ENCODE data around the gene UGT1A8.
"Not testable (repeated sequence)": the region's sequence is repeated elsewhere in the genome, so short reads cannot be mapped to it uniquely, and the experiment has no call there.

The UGT1A8 gene

GRCh38 chr2:233605680-233606079 lies 11.8 kb upstream of the UGT1A8 start:
- no peaks in the 10 kb centered on the region for H3K4me1 Mint-ChIP-seq (ENCODE audit: low read depth)
- H3K36me3 Mint-ChIP-seq, result peaks cover 3% of the 10 kb centered on the region
- no peak overlapping the region for H3K4me3 Mint-ChIP-seq
- H3K9me3 Mint-ChIP-seq (ENCODE audit: low read depth), result peaks cover 8% of the 10 kb centered on the region
- no peak overlapping the region for H3K27ac Mint-ChIP-seq
- H3K27me3 Mint-ChIP-seq, result peaks cover 6% of the 10 kb centered on the region

GRCh38 chr2:233611284-233611683 lies 6.1 kb upstream of the UGT1A8 start:
- Mint-ChIP-seq H3K4me1 (ENCODE audit: low read depth) (no peaks in the 10 kb centered on the region), H3K36me3 (no peaks in the 10 kb centered on the region), H3K9me3 (ENCODE audit: low read depth) (peaks cover 10% of the 10 kb centered on the region), H3K27me3 (peaks cover 6% of the 10 kb centered on the region), H3K27ac (no peak overlapping the region), H3K4me3 (no peak overlapping the region)

GRCh38 chr2:233620204-233620603 lies 2.8 kb downstream of the UGT1A8 start:
- Mint-ChIP-seq H3K4me3 (no peak overlapping the region), H3K9me3 (ENCODE audit: low read depth) (peaks cover 4% of the 10 kb centered on the region), H3K4me1 (ENCODE audit: low read depth) (no peaks in the 10 kb centered on the region), H3K27ac (no peak overlapping the region), H3K27me3 (peaks cover 15% of the 10 kb centered on the region), H3K36me3 (no peaks in the 10 kb centered on the region)

- H3K36me3 Mint-ChIP-seq; H3K4me1 Mint-ChIP-seq (ENCODE audit: low read depth); H3K27ac Mint-ChIP-seq; H3K9me3 Mint-ChIP-seq (ENCODE audit: low read depth); H3K4me3 Mint-ChIP-seq: not testable (repeated sequence)
- peaks cover 14% of the 10 kb centered on the region for H3K27me3 Mint-ChIP-seq
Measured at GRCh38 chr2:233621863-233622262, 4.4 kb downstream of the UGT1A8 start.

- peaks cover 12% of the 10 kb centered on the region for H3K27me3 Mint-ChIP-seq
- peaks cover 14% of the 10 kb centered on the region for H3K9me3 Mint-ChIP-seq (ENCODE audit: low read depth)
- H3K4me1 Mint-ChIP-seq (ENCODE audit: low read depth), result no peaks in the 10 kb centered on the region
- H3K36me3 Mint-ChIP-seq, result peaks cover 5% of the 10 kb centered on the region
- no peak overlapping the region for H3K4me3 Mint-ChIP-seq
- no peak overlapping the region for H3K27ac Mint-ChIP-seq
Measured at GRCh38 chr2:233627331-233628025, 10.0 kb downstream of the UGT1A8 start.

- H3K4me3 Mint-ChIP-seq; H3K9me3 Mint-ChIP-seq (ENCODE audit: low read depth); H3K36me3 Mint-ChIP-seq; H3K27ac Mint-ChIP-seq: not testable (repeated sequence)
- H3K4me1 Mint-ChIP-seq (ENCODE audit: low read depth), result peaks cover 11% of the 10 kb centered on the region
- H3K27me3 Mint-ChIP-seq, result peaks cover 13% of the 10 kb centered on the region
Measured at GRCh38 chr2:233636306-233636705, 18.9 kb downstream of the UGT1A8 start, which contains the start of gene UGT1A10. Gene UGT1A10 (plus strand): TSS chr2:233636448. CDS start chr2:233636523, 75 bp downstream.

GRCh38 chr2:233638836-233639235 lies 21.4 kb downstream of the UGT1A8 start:
- peaks cover 13% of the 10 kb centered on the region for H3K27me3 Mint-ChIP-seq
- H3K36me3 Mint-ChIP-seq, result peaks cover 2% of the 10 kb centered on the region
- H3K4me3 Mint-ChIP-seq, result no peak overlapping the region
- no peak overlapping the region for H3K27ac Mint-ChIP-seq
- peaks cover 11% of the 10 kb centered on the region for H3K4me1 Mint-ChIP-seq (ENCODE audit: low read depth)
- no peaks in the 10 kb centered on the region for H3K9me3 Mint-ChIP-seq (ENCODE audit: low read depth)

GRCh38 chr2:233639860-233640259 lies 22.4 kb downstream of the UGT1A8 start:
- Mint-ChIP-seq H3K4me1 (ENCODE audit: low read depth) (peaks cover 11% of the 10 kb centered on the region), H3K27ac (no peak overlapping the region), H3K27me3 (peaks cover 7% of the 10 kb centered on the region), H3K36me3 (peaks cover 2% of the 10 kb centered on the region), H3K4me3 (no peak overlapping the region), H3K9me3 (ENCODE audit: low read depth) (no peaks in the 10 kb centered on the region)

- H3K4me1 Mint-ChIP-seq (ENCODE audit: low read depth), result peaks cover 11% of the 10 kb centered on the region
- no peak overlapping the region for H3K27ac Mint-ChIP-seq
- H3K36me3 Mint-ChIP-seq, result peaks cover 10% of the 10 kb centered on the region
- no peak overlapping the region for H3K4me3 Mint-ChIP-seq
- peaks cover 6% of the 10 kb centered on the region for H3K9me3 Mint-ChIP-seq (ENCODE audit: low read depth)
- H3K27me3 Mint-ChIP-seq, result peaks cover 2% of the 10 kb centered on the region
Measured at GRCh38 chr2:233643128-233643527, 25.7 kb downstream of the UGT1A8 start.

- peaks cover 10% of the 10 kb centered on the region for H3K36me3 Mint-ChIP-seq
- H3K9me3 Mint-ChIP-seq (ENCODE audit: low read depth); H3K27ac Mint-ChIP-seq; H3K27me3 Mint-ChIP-seq; H3K4me1 Mint-ChIP-seq (ENCODE audit: low read depth); H3K4me3 Mint-ChIP-seq: not testable (repeated sequence)
Measured at GRCh38 chr2:233646033-233646432, 28.6 kb downstream of the UGT1A8 start.

GRCh38 chr2:233650981-233651380 lies 33.5 kb downstream of the UGT1A8 start:
- no peak overlapping the region for H3K27ac Mint-ChIP-seq
- no peak overlapping the region for H3K4me3 Mint-ChIP-seq
- H3K27me3 Mint-ChIP-seq, result peaks cover 10% of the 10 kb centered on the region
- peaks cover 5% of the 10 kb centered on the region for H3K36me3 Mint-ChIP-seq
- H3K9me3 Mint-ChIP-seq (ENCODE audit: low read depth), result peaks cover 6% of the 10 kb centered on the region
- no peaks in the 10 kb centered on the region for H3K4me1 Mint-ChIP-seq (ENCODE audit: low read depth)

- peaks cover 5% of the 10 kb centered on the region for H3K9me3 Mint-ChIP-seq (ENCODE audit: low read depth)
- H3K27me3 Mint-ChIP-seq, result peaks cover 9% of the 10 kb centered on the region
- no peaks in the 10 kb centered on the region for H3K4me1 Mint-ChIP-seq (ENCODE audit: low read depth)
- H3K27ac Mint-ChIP-seq, result no peak overlapping the region
- no peak overlapping the region for H3K4me3 Mint-ChIP-seq
- peaks cover 4% of the 10 kb centered on the region for H3K36me3 Mint-ChIP-seq
Measured at GRCh38 chr2:233651430-233651829, 34.0 kb downstream of the UGT1A8 start.

GRCh38 chr2:233654501-233654900 lies 37.1 kb downstream of the UGT1A8 start:
- Mint-ChIP-seq H3K27ac (no peak overlapping the region), H3K4me3 (no peak overlapping the region), H3K9me3 (ENCODE audit: low read depth) (no peaks in the 10 kb centered on the region), H3K4me1 (ENCODE audit: low read depth) (no peaks in the 10 kb centered on the region), H3K27me3 (peaks cover 7% of the 10 kb centered on the region), H3K36me3 (no peaks in the 10 kb centered on the region)

GRCh38 chr2:233655043-233655442 lies 37.6 kb downstream of the UGT1A8 start:
- no peaks in the 10 kb centered on the region for H3K36me3 Mint-ChIP-seq
- H3K4me1 Mint-ChIP-seq (ENCODE audit: low read depth), result no peaks in the 10 kb centered on the region
- no peaks in the 10 kb centered on the region for H3K9me3 Mint-ChIP-seq (ENCODE audit: low read depth)
- no peak overlapping the region for H3K27ac Mint-ChIP-seq
- peaks cover 7% of the 10 kb centered on the region for H3K27me3 Mint-ChIP-seq
- no peak overlapping the region for H3K4me3 Mint-ChIP-seq

GRCh38 chr2:233655943-233656342 lies 38.5 kb downstream of the UGT1A8 start:
- not testable (repeated sequence) for H3K36me3 Mint-ChIP-seq; H3K4me1 Mint-ChIP-seq (ENCODE audit: low read depth); H3K27ac Mint-ChIP-seq; H3K4me3 Mint-ChIP-seq; H3K27me3 Mint-ChIP-seq; H3K9me3 Mint-ChIP-seq (ENCODE audit: low read depth)

- Mint-ChIP-seq H3K27ac (no peak overlapping the region), H3K27me3 (peaks cover 3% of the 10 kb centered on the region), H3K4me3 (no peak overlapping the region), H3K36me3 (no peaks in the 10 kb centered on the region), H3K9me3 (ENCODE audit: low read depth) (no peaks in the 10 kb centered on the region), H3K4me1 (ENCODE audit: low read depth) (no peaks in the 10 kb centered on the region)
Measured at GRCh38 chr2:233656443-233656842, 39.0 kb downstream of the UGT1A8 start.

Data from activated naive CD8-positive, alpha-beta T cell (primary cell).